SK-MEL-5 (cell line): ENCODE measurements around the gene HEXIM2. TPM values are rescaled to one million over a fixed set of nuclear protein-coding genes. Genes with fewer than 3 reads are reported as not detected.

ENCODE experiments used
- DNase-seq: peaks from one replicate; pipeline ENCODE4 v3.0.0-alpha.2; 2016; ENCODE audit warnings: low read depth, low spot score
- in situ Hi-C: cut with HindIII; loops from 2 replicates; pipeline ENCODE4 v1.10.0; 2016; ENCODE audit warnings: low sequenced_read_pairs, high pct_unique_total_duplicates, low pct_unique_long_range_greater_than_20kb
- total RNA-seq: library from RNA; depleted of rRNA; stranded (reverse); fragments of >200 nt; shearing (Covaris generic); gene quantifications from 2 replicates; pipeline ENCODE4 v1.2.3, GENCODE V29; 2014

The HEXIM2 gene
- total RNA-seq, 1 experiment from 2014 or later = 14.0 TPM

GRCh38 chr17:45150911-45151809 lies 10.5 kb upstream of the HEXIM2 start:
- in situ Hi-C loops = no loop called here
- no peak for DNase-seq

GRCh38 chr17:45155029-45155428 lies 6.6 kb upstream of the HEXIM2 start:
- in situ Hi-C loops = no loop called here
- DNase-seq = no peak

- no peak for DNase-seq
- in situ Hi-C loops = no loop called here
These were observed 6.2 kb upstream of the HEXIM2 start for GRCh38 chr17:45155483-45155882.

GRCh38 chr17:45156242-45156641 lies 5.4 kb upstream of the HEXIM2 start:
- in situ Hi-C loops = no loop called here
- DNase-seq = no peak

GRCh38 chr17:45160447-45161287 lies 1.0 kb upstream of the HEXIM2 start:
- in situ Hi-C loops = no loop called here

DNA sequence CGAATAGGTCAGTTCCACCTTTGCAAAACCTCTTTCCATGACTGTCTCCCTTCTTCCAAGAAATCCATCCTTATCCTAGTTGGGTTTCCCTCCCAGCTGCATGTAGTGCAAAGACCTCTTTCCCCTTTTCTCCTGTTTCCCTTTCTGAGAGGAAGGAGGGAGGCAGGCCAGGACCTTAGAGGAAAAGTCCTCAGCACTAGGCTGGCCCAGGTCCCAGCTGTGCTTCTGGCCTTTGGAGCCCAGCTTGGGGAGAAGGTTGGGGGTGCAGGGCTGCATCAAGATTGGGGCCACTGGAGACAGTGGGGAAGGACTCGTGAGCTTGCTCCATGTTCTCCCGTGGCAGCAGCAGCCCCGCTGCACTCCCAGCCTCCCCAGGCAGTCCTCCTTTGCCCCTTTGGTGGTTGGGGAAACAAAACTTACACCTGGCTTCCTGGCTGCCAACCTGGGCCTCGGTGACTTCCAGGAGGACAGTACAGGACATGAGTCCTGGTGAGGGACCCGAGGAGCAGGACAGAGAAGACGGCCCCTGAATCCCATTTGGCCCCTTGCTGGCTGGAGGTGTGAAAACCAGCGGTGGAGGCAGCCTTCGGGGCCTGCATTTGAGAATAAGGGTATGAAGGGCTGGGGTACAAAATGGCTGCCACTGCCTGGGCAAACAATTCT lies 481 bp downstream of the HEXIM2 start:
- in situ Hi-C loops = no loop called here
- DNase-seq = no peak

More at GRCh38 chr17:45160447-45161287, 1.0 kb upstream of the HEXIM2 start:
- peak; percentile 52 for DNase-seq

DNA sequence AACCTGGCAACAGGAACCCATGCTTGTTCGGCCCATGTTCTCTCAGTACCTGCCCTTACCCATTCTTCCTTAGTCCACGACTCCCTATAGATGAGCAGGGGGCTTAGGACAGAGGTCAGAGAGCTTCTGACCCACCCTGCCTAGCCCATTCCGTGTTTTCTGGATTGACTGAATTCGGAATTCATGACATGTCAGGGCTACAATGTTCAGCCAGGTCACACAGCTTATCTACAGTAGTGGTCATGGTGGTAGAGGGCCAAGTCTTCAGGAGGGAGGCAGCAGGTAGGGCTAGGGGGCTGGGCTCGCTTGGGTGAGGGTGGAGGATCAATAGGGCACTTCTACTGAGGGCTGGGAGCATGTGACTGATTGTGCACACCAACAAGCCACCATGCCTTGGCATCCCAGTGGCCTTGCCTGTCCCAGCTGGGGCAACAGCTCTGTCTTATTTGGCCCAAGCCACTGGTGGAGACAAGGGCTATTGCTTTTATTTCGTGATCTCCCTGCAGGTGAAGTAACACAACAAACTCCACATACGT lies 3.1 kb downstream of the HEXIM2 start:
- in situ Hi-C loops = no loop called here

DNA sequence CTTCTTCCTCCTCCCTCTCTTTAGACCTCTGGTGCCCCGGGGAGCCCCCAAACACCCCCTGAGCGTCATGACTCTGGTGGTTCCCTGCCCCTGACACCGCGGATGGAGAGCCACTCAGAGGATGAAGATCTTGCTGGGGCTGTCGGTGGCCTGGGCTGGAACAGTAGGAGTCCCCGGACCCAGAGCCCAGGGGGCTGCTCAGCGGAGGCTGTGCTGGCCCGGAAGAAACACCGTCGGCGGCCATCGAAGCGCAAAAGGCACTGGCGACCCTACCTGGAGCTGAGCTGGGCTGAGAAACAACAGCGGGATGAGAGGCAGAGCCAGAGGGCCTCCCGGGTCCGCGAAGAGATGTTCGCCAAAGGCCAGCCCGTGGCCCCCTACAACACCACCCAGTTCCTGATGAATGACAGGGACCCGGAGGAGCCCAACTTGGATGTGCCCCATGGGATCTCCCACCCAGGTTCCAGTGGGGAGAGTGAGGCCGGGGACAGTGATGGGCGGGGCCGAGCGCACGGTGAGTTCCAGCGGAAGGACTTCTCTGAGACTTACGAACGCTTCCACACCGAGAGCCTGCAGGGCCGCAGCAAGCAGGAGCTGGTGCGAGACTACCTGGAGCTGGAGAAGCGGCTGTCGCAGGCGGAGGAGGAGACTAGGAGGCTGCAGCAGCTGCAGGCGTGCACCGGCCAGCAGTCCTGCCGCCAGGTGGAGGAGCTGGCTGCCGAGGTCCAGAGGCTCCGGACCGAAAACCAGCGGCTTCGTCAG lies 7.5 kb downstream of the HEXIM2 start:
- in situ Hi-C loops = no loop called here
- DNase-seq = no peak

More for the DNA sequence above, 3.1 kb downstream of the HEXIM2 start:
- no peak for DNase-seq

DNA sequence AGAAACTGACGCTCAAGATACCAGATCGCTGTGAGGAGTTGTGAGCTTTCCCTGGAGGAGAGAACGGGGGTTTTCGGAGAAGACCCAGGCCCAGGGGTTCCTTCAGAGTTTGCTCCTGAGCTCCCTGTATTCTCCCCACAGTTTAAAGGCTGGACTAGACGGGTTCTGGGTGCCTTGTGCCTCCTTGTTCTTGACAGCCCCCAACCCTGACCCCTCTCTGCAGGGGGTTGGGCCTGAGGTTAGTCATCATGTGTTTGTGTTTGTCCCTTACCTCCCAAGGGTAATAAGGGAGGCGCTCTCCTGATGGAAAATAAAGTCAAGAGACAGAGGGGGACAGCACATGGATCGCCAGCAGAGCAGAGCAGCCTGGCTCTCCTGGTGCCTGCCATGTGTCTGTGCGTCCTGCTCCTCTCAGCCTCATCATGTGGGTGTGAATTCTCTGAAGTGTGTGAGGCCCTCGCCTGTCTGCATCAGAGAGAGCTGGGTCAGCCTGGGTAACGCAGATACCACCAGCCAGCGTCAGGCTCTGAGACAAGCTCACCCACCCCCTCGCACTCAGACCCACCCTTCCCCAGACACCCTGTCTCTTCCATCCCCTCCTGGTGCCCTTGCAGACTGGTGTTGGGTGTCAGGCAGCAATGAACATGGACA lies 8.7 kb downstream of the HEXIM2 start:
- DNase-seq = no peak
- in situ Hi-C loops = no loop called here

GRCh38 chr17:45170931-45171337 lies 9.3 kb downstream of the HEXIM2 start:
- DNase-seq = no peak
- in situ Hi-C loops = no loop called here

DNA sequence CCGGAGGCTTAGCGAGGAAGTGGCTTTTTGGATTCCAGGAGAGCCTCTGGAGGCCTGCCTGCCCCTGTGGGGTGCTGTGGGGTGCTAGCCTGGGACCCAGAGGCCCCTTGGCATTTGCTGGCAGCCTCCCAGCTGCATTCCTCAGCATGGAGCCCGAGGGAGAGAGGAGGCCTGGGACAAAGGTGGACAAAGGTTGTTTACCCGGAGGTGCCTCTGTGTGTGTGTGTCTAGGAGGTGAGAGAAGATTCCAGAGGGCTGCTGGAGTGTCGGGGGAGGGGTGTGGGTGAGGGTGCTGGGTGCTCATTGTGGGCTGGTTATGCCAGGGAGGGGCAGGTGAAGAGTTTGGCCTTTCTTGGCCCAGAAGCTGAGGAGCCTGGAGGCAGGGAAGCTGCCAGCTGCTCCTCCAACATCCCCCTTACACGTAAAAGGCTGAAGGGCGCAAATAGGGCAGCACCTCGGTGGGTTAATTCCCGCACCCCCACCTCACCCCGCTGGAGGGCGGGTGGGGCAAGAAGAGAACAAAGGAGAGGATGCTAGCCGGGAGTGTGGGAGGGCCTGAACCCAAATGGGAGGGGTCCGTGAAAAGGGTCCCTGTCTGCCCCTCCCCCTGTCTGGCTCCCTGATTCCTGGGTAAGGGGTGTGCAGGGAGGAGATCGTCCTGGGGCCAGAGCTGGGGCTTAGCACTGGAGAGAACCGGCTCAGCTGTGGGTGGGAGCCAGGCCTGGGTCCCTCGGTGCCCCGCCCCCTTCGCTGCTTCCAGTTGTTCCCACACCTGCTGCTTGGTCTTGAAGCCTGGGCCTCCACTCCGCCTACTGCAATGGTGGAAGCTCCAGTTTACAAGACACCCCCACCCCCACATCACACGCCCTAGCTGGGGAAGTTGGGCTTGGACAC lies 9.9 kb downstream of the HEXIM2 start:
- in situ Hi-C loops = no loop called here

GRCh38 chr17:45172232-45172540 lies 10.5 kb downstream of the HEXIM2 start:
- DNase-seq = no peak
- in situ Hi-C loops = no loop called here

More for the DNA sequence above, 9.9 kb downstream of the HEXIM2 start:
- peak; percentile 32 for DNase-seq

DNA sequence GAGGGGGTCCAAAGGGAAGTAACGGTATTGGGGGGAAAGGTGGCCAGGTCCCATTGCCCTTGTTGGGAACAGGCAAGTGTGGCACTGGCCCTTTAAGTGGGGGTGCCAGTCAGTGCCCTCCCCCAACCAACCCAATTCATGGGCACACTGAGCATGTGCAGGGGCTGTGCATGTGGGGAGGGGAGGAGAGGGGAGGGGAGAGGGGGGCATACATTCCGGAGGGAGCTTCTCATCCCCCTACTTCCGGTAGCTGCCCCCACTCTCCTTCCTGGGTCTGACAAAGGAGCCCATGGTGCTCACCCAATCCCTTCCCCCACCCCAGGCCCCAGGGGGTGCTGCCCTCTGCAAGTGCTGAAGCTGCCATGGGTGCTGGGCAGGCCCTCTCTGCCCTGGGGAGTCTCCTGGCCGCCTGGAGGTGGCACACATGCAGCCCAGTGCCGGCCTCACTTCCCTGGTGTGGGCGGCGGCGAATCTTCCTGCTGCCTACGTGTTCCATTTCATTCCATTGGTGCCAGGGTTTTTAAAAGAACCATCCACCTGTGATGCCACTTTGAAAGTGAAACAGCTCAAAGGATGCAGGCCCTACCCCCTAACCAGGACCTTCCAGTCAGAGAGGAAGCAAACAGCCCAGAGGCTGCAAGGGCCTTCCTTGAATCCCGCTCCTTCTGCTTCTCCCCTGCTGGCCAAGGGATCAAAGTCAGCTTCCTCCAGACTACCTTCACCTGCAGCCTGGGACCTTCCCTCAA lies 11.0 kb downstream of the HEXIM2 start:
- in situ Hi-C loops = no loop called here
- peak; percentile 98 for DNase-seq

DNA sequence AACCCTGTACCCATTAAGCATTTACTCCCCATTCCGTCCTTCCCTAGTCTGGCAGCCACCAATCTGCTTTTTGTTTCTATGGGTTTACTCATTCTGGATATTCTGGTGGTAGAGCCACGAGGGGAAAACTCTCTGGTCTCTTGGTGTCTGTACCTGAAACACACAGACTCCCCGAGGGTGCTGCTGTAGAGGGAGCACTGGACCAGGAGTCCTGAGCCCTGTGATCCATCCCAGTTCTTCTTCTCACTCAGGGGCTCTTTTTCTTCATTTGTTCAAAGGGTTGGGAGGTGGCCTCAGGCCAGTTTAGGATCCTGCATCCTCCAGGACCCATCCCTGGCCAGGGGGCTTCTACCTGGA lies 14.1 kb downstream of the HEXIM2 start:
- in situ Hi-C loops = no loop called here
- DNase-seq = no peak

- no peak for DNase-seq
- in situ Hi-C loops = no loop called here
These were observed 15.9 kb downstream of the HEXIM2 start for GRCh38 chr17:45177563-45177962.
